ENCODE measurements around the gene RHEBL1.

DNA sequence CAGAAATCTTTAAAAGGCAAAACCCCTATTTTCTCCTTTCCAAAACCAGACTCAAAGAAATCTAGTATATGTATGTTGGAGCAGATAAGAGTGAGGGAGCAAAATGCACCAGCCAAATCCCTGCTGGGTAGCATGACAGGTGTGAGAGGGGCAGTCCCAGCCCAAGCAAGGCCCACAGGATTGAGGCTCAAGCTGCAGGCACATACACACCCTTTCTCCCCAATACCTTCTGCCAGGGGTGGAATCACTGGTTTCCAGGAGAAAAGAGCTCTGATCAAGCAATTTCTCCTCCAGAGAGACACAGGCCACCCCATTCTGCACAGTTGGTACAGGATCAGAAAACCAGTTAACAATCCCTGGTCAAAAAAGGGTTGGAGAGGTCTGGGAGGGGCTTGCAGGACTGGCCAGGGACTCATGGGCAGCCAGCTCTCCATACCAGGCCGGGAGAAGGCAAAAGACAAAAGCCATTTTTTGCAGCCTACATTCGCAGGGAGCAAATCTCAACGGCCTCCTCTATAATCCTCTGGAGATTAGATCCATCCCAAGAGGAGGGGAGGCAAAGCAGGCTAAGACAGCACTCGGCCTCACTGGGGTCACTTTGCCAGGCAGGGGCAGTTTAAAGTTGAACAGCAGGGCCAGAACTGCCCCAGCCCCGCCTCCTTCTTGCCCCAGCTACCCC, 11.3 kb downstream of the RHEBL1 start:
- no peak for TF ChIP-seq POLR2AphosphoS5 (IDR thresholded peaks at IDR 0.05)
- TF ChIP-seq CTCF (IDR thresholded peaks at IDR 0.05) = no peak
- no peak for TF ChIP-seq POLR2A (IDR thresholded peaks at IDR 0.05)
- no peak for TF ChIP-seq EP300 (IDR thresholded peaks at IDR 0.05)

Measured in upper lobe of left lung (tissue), 4 donors.